Thyroid gland (tissue), 4 donors: ENCODE data around the gene PARD3.

Experiments
- POLR2A ChIP-seq, 2 donors: fragments of 450-650 bp; IDR thresholded peaks; one replicate each; pipeline ENCODE4 v1.6.1; 2017; ENCODE audit warnings: antibody characterized with exemption in 2 of 2, mild to moderate bottlenecking in 2 of 2, moderate library complexity in 1 of 2
- TF ChIP-seq, protein P1 (sequence below), 6 experiments: fragments of 200-600 bp in 3 of 6; fragments of 450-650 bp in 3 of 6; sonication (generic) in 3 of 6; IDR thresholded peaks; one replicate each; pipeline ENCODE4 v1.5.1; 2016 to 2019; ENCODE audit warnings: antibody characterized with exemption in 6 of 6, mild to moderate bottlenecking in 2 of 6, inconsistent platforms in 1 of 6, moderate library complexity in 1 of 6

DNA sequence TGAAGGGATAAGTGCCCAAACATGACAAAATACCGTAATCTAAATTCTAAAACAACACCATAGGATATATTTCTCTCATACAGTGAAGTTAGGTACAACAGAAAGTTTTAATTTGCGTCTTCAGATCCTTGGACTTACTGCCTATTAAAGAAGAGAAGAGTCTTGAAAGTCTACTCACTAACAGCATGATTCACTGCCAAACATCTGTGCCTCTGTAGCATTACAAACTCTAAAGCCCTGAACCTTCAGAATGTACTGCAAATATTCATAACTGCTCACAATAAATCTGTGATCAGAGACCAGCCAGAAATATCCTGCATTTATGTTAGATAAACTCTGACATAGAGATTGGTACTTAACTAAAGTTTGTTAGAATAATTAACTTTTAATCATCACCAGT, 365.3 kb downstream of the PARD3 start:
- TF ChIP-seq, protein P1, sequence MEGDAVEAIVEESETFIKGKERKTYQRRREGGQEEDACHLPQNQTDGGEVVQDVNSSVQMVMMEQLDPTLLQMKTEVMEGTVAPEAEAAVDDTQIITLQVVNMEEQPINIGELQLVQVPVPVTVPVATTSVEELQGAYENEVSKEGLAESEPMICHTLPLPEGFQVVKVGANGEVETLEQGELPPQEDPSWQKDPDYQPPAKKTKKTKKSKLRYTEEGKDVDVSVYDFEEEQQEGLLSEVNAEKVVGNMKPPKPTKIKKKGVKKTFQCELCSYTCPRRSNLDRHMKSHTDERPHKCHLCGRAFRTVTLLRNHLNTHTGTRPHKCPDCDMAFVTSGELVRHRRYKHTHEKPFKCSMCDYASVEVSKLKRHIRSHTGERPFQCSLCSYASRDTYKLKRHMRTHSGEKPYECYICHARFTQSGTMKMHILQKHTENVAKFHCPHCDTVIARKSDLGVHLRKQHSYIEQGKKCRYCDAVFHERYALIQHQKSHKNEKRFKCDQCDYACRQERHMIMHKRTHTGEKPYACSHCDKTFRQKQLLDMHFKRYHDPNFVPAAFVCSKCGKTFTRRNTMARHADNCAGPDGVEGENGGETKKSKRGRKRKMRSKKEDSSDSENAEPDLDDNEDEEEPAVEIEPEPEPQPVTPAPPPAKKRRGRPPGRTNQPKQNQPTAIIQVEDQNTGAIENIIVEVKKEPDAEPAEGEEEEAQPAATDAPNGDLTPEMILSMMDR (IDR thresholded peaks at IDR 0.05) = no peak
- no peak for TF ChIP-seq POLR2A (IDR thresholded peaks at IDR 0.05)
